Measurements from ENCODE around the gene ANO10.
"Not testable (repeated sequence)": the region's sequence is repeated elsewhere in the genome, so short reads cannot be mapped to it uniquely, and the experiment has no call there.

The ANO10 gene

DNA sequence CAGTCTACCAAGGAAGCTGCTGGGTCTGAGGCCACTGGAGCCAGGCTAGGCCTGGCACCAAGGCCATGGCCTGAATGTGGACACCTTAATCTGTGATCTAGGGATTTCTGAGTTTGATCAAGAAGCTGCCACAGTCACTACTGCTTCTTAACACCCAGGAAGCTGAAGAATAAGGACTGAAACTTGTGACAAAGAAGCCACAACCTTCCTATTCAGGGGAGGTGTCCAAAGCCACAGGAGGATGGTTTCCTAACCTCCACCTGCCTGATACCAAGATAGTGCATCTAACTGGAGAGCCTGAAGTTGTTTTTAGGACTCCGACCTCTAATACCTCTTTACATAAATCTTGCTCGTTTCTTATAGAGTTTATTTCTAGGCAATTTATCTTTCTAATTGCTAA, 5.5 kb upstream of the ANO10 start:
- no peak for DNase-seq

DNA sequence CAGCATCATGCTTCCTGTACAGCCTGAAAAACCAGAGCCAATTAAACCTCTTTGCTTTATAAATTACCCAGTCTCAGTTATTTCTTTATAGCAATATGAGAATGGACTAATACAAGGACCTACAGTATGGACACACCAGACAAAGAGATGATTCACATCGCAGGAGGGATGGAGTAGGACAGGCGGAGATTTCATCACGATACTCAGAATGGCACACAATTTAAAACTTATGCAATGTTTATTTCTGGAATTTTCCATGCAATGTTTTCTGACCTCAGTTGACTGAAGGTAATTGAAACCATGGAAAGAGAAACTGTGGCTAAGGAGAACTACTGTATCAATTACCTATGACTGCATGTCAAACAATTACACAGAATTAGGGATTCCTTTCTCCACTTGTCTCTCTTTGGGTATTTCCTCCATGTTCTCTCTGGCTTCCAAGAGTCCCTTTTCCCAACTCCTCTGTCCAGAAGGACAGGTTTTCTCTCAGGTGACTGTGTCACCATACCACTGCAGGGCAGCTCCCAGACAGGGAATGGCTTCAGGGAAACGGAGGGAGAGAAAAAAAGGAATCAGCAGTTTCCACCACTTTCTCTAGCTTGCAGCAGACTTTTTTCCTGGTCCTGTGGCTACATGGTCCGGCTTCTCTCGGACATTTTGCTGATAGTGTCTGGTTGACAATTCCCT, 3.0 kb upstream of the ANO10 start:
- no peak for DNase-seq

DNA sequence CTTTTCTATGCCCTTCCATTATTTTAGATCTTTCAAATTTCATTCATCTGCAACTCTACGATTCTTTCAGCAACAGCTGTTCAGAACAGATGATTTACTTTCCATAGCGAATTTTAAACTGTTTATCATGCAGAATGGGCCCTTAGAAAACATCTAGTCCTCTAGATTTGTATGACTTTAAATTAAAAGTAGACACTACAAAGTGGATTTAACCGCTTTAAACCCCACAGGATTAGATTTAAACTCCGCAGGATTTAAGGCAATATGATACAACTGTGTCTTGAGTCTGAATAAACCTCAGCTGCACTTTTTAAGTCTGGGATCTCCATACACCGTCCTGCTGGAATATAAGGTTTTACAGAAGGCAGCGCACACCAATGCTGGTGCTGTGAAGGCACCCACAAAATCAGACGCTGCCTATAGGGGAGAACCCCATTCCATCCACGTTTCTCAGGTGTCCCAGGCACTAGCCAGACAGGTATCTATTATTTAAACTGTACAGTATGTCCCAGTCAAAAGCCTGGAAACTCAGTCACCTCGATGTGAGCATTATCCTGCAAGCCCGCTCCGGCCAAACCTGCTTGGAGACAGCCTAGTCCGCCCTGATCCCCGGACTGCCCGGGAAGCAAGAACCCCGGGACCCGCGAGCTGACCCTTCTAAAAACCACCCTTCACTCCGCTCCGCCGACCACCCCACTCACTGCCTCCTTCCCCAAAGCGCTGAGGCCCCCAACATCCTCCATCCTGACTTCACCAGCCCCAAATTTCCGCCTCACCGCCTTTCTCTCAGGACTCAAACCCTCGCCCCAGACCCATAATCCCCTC, 768 bp downstream of the ANO10 start:
- no peak for DNase-seq

DNA sequence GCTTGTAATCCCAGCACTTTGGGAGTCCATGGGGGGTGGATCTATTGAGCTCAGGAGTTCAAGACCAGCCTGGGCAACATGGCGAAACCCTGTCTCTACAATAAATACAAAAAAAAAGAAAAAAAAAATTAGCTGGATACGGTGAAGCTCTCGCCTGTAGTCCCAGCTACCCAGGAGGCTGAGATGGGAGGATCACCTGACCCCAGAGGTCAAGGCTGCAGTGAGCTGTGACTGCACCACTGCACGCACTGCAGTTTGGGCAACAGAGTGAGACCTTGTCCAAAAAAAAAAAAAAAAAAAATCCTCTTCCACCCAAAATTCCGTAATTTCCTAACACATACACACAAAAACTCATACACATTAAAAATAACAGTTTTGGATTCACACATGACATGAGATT, 2.2 kb downstream of the ANO10 start:
- DNase-seq, result no peak

DNA sequence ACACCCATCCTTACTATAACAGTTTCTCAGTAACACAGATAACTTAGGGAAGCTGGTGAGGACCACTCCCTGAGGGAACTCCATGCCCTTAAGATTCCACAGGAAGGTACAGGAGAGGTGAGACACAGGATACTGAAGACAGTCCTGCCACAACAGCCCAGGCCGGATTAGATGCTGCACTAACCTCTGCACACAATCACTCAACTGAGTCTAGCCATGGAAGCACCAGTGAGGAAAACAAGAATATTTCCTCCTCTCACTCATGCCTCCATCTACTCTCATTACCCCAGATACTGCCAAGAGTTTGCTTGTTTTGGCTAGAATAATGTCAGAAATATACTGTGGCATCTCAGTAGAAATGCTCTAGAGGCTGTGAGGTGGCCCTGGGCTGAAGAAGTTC, 3.7 kb downstream of the ANO10 start:
- no peak for DNase-seq

DNA sequence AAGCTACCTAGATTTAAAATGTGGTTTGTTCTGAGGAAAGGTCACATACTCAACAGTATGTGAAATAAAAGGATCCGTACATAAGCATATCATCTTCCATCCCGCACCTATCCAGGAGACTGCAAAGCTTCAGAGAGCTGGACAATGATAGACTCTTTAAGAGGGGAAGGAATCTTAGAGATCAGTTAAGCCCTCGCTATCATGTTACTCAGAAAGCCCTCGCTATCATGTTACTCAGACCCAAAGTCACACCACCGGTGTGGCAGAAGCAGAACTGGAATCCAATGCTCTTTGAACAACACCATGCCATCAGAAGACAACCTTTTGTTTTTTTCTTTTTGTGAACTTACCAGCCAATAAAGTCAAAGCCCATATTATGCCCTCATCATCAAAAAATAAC, 5.8 kb downstream of the ANO10 start:
- DNase-seq, result no peak

DNA sequence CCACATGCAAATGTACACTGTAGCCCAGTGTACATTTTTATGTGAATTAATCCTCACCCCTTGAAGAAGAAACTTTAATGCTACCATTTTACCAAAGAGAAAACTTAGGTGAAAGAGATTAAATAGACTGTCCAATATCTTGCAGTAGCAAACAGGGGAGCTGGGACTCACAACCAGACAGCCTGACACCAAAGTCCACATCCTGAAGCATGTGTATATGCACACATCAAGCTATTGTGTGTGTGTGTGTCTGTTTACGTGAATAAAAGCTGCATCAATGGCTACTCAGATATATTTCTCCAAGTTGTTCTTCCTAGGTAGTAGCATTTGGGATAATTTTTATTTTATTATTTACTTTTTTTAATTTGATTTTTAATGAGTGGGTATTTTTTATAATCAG, 6.7 kb downstream of the ANO10 start:
- DNase-seq, result no peak

DNA sequence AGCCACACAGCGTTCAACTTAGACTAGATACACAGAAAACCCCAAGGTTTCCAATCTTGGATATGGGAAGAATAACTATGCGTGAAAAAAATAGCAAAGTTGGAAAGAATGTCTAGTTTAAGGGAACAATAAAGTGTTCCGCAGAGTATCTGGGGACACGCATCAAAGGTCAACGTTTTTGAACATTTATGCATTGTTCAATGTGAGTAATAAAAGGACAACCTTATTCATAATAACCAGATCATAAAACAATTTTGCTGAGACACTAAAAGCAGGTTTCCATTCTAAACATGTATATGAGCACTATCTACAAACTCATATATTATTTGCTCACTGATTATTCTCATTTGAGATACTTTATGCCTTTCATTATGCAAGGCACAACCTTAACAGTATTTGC, 7.8 kb downstream of the ANO10 start:
- DNase-seq, result no peak

DNA sequence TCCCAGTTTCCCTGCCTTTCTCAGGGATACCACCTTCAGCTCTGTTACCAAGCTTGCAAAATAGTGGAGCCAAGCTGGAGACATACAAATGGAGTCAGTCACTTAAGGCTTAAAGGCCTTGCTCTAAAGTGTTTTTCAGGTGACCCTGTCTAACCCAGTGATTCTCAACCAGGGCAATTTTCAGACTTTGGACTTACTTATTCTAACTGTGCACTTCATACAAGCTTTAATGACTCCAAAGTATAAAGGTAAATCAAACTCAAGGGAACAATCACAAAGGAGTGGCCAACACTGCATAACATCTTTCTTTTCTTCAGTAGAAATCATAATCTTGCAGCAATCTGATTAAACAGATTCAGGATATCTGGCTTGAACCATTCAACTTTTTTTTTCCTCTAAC, 9.4 kb downstream of the ANO10 start:
- no peak for DNase-seq

DNA sequence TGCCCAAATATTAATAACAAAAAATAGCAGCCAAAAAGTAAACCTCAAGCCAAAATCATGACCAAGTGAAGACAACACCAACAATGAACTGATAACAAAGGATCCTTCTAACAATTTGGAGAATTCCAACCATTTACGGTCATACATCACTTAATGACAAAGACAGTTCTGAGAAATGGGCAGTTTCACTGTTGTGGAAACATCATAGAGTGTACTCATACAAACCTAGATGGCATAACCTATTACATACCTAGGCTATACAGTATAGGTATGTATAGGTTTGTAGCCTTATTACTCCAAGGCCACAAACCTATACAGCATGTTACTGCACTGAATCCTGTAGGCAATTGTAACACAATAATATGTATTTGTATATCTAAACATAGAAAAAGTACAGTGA, 12.4 kb downstream of the ANO10 start:
- no peak for DNase-seq

DNA sequence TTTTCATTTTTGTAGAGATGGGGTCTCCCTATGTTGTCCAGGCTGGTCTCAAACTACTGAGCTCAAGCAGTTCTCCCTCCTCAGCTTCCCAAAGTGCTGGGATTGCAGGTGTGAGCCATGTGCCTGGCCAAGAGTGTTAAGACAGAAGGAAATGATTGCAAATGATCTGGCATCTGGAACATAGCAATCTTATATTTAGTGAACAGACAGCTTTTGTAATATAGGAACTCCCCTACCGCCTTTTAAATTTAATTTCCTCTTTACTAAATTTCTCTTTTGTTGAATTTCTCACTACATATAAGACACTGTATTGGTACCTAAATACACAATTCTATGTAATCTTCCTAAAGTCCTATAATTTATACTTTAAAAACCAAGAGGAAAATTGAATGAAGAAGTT, 13.1 kb downstream of the ANO10 start:
- no peak for DNase-seq

DNA sequence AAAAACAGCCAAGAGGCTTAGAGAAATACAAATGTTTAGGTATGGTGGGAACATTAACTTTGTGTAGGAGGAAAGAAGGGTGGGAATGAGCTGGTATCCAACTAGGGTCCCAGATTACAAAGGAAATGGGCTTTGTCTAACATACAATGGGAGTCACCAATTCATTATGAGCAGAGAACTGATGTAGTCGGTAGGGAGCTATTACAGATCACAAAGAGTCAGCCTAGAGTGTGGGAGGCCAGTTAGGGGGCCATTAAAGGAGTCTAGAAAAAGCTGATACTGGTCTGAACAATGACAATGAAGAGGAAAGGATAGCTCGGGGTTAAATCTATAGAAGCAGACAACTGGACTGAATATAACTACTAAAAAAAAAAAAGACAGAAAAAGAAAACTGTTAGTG, 15.5 kb downstream of the ANO10 start:
- DNase-seq, result no peak

DNA sequence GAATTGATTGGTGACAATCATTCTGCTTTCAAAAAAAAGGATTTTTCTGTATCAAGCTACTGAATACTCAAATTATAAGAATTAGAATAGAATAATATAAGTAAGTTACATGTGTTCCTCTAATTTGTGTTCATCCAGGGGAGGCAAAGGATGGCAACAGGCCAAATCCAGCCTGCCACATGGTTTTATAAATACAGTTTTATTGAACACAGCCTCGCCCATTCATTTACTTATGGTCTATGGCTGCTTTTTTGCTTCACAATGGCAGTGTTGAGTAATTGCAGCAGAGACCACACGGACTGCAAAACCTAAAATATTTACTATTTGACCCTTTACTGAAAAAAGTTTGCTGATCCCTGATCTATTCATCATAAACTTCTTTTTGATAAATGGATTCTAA, 21.9 kb downstream of the ANO10 start:
- DNase-seq, result not testable (repeated sequence)

DNA sequence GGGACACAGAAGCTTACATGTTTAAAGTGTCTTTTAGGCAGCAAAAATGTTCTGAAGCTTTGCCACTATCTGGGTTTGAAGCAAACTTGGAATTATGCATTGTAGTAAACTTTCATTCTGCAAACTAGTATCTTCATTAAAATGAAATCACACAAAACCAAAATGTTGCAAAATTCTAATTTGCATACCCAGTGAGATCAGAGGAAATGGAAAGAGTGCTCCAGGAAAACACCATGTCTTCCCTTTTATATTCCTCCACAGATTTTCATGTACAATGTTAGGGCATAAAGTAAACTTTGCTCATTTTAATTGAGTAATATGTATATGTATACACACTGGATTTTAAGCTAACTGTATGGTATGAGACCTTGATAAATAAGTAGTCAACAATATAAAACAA, 23.9 kb downstream of the ANO10 start:
- DNase-seq, result no peak

DNA sequence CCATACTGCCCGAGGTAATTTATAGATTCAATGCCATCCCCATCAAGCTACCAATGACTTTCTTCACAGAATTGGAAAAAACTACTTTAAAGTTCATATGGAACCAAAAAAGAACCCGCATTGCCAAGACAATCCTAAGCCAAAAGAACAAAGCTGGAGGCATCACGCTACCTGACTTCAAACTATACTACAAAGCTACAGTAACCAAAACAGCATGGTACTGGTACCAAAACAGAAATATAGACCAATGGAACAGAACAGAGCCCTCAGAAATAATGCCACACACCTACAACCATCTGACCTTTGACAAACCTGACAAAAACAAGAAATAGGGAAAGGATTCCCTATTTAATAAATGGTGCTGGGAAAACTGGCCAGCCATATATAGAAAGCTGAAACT, 25.6 kb downstream of the ANO10 start:
- DNase-seq, result not testable (repeated sequence)

DNA sequence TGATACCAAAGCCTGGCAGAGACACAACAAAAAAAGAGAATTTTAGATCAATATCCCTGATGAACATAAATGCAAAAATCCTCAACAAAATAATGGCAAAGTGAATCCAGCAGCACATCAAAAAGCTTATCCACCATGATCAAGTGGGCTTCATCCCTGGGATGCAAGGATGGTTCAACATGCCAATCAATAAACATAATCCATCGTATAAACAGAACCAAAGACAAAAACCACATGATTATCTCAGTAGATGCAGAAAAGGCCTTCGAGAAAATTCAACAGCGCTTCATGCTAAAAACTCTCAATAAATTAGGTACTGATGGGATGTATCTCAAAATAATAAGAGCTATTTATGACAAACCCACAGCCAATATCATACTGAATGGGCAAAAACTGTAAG, 26.5 kb downstream of the ANO10 start:
- not testable (repeated sequence) for DNase-seq

DNA sequence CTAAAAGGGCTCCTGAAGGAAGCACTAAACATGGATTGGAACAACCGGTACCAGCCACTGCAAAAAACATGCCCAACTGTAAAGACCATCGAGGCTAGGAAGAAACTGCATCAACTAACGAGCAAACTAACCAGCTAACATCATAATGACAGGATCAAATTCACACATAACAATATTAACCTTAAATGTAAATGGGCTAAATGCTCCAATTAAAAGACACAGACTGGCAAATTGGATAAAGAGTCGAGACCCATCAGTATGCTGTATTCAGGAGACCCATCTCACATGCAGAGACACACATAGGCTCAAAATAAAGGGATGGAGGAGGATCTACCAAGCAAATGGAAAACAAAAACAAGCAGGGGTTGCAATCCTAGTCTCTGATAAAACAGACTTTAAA, 28.2 kb downstream of the ANO10 start:
- DNase-seq, result not testable (repeated sequence)

DNA sequence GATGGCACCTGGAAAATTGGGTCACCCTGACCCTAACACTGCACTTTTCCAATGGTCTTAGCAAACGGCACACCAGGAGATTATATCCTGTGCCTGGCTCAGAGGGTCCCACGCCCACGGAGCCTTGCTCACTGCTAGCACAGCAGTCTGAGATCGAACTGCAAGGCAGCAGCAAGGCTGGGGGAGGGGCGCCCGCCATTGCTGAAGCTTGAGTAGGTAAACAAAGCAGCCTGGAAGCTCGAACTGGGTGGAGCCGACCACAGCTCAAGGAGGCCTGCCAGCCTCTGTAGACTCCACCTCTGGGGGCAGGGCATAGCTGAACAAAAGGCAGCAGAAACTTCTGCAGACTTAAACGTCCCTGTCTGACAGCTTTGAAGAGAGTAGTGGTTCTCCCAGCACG, 29.9 kb downstream of the ANO10 start:
- DNase-seq, result not testable (repeated sequence)

DNA sequence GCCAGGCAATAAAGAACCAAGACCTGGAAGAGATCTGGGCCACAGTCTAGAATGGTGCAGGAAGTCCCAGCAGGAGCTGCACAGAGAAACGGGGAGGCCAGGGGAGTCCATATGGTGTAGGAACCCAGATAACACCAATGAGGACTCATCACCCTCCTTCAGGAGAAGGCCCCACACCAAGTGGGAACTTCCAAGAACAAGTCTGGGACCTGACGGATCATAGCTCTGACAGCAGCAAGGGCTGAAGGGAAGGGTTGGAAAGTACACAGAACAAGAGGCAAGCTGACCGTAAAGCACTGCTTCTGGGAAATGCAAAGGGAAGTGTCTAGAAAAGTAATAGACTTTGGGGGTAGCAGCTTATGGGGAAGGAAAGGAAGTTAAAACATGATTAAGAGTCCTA, 34.5 kb downstream of the ANO10 start:
- no peak for DNase-seq

DNA sequence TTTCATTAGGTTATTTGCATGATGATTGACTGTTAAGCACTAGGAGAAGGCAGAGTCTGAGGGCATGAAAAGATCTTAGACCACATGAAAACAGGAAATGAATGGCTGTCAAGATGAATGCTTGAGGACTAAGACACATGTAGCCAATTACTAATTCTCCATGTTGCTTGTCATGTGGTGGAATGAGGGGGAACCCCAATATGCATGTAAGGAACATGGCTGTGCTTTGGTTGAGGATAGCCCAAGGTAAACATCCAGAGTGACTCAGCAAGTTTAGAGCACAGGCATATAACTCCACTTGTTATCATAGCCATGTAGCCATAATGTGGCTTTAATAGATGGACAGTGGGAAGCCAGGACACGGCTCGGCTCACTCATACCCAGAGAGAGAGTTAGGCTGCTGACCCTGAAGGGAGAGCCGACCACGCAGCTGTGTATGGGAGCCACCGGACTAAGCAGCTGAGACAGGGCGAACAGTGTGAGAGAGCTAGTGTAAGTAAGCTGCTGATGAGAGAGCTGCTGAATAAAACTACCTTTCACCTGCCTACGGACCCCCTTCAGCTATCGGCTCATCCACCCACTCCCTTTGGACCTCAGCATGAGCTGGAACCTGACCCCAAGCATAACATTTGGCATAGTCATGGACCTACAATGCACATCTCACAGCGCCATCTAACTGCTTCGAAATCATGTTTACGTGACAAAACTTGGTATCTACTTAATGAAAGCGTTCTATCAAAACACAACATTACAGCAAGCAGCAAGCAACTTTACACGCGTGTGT, 37.6 kb downstream of the ANO10 start:
- DNase-seq, result no peak

DNA sequence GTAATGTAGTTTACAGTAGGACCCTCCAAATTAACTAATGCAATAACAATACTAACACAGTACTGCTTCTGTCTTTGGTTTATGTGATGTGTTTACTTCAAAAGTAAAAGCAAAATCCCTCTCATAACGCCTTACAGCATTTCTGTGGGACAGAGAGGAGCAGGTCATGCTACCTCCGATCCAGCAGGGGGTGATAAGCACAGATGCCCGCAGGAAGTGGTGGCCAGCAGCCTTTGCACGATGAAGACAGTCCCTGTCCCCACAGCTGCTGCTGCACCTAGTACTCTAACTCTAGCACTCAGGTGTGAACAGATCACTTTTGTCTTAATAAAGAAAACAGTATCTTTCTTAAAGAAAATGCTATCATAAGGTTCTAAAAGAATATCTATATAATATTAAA, 38.3 kb downstream of the ANO10 start:
- no peak for DNase-seq

DNA sequence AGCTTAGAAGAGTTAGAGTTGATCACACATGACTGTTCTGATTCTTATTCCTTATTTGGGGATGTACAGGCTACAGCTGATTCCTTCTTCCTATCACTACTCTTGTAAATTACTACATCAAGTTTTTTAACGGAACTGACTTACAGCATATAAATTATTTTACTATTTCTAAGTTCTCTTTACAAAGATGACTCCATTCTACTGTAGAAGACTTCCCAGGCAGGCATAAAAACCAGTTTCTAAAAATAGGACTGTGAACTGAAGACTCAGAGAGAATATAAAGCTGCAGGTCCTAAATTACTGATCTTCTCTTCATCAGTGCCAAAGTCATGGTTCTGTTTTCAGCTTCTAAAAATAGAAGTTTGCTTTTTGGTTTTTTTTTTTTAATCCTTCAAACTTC, 38.9 kb downstream of the ANO10 start:
- no peak for DNase-seq

DNA sequence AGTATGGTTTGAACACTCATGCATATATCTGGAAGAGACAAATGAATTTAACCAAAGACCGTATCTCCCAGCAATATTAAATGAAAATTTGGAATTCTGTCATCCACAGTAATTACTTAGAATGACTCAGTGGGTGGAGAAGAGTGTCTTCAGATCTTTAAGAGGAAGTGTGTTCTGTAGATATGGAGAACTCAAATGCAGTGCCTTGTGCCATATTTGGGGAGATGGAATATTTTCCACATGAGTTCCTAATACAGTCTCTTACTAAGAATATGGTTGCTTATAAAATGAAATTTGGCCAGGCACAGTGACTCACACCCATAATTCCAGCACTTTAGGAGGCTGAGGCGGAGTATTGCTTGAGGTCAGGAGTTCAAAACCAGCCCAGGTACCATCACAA, 40.5 kb downstream of the ANO10 start:
- DNase-seq, result no peak

DNA sequence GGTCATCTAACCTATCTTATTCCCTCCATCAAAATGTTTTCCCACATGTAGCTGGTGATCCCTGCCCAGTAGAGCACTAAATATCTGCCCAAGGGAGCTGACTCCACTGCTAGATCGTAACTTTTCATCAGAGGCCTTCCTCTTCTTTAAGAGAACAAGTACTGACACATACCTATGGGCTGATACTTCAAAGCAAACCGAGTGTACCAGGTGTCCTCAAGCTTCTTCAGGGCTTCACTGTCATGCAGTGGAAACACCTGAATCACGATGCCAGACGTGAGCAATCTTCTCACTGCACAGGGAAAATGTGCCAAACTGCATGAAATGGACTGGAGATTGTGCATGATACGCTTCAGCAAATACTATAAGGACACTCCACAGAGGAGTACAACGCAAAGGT, 41.6 kb downstream of the ANO10 start:
- no peak for DNase-seq

Measured in SHP77 (cell line).